COLO668 (cell line): ENCODE data around the gene CCT7.
A peak's percentile ranks its signal among the peaks of the same experiment; 100 is the strongest.

Experiments
- DNase-seq: peaks from one replicate; lab custom pipeline; 2025; ENCODE audit not compliant: unreplicated experiment; lab: John Stamatoyannopoulos, UW

CCT7 gene

GRCh38 chr2:73266061-73266901, 32.2 kb downstream of the CCT7 start:
- DNase-seq: peak; percentile 68

DNA sequence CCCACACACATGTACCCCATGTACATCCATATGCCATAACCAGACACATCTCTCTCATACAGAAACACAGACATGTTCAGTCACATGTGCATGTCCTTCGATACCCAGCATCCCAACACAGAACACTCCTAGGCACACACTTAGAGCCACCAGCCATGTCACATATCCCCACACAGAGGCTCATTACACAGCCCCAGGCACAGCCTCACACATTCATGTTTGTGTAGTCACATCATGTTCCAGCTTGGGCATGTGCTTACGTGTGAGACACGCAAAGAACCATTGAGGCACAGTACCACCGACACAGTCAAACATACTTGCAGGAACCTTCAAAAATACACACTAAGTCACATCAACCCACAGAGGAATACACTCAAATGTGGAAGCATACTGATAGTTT, 32.9 kb downstream of the CCT7 start:
- DNase-seq: no peak

GRCh38 chr2:73268366-73268829, 34.3 kb downstream of the CCT7 start:
- DNase-seq: no peak

- peak; percentile 94 for DNase-seq
These were observed 35.0 kb downstream of the CCT7 start for GRCh38 chr2:73268830-73269685.

DNA sequence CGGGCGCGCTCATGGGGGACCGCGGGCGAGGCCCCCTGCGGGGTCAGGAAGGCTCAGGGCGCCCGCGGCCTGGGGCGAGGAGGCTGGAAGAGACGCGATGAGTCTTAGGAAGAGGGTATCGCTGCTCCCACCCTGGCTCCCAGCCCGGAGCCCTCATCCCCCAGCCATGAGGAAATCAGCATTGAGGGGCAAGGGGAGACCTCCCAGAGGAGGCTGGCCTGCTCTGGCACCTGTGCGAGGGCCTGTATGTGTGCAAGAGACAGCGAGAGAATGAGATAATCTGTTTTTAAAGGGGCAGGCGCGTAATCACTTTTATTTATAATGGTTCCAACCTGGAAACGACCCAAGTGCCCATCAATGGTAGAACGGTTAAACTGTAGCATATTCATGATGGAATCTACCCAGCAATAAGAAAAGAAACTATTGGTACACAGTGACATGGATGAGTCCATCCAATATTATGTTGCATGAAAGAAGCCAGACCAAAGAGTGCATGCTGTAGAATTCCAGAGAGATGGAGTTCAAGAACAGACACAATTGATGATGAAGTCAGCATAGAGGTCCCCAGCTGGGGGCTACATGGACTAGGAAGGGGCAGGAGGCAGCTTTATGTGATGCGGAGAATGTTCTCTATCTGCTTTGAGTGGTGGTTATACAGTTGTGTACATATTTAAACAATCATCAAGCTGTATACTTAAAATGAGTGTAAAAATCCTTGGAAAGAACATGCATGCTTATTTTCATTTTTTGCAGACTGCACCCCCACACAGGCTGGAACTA, 35.8 kb downstream of the CCT7 start:
- peak; percentile 41 for DNase-seq

GRCh38 chr2:73272270-73272669, 38.2 kb downstream of the CCT7 start:
- DNase-seq: no peak

DNA sequence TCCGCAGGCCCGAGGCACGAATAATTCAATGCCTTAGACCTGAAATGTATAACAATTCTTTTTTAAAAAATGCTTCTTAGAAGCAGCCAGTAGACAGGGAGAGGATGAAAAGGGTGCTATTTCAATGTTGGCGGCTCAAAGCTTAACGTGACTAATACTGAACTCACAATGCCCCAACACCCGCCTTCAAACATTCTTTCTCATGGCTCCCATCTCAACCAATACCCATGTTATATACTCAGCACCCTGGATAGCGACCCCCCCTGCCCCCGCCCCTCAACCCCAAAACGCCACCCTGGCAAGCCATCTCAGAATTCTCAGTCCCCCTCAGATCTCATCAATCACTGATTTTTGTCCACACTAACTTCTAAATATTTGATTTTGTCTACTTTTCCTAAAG, 45.7 kb downstream of the CCT7 start:
- no peak for DNase-seq

DNA sequence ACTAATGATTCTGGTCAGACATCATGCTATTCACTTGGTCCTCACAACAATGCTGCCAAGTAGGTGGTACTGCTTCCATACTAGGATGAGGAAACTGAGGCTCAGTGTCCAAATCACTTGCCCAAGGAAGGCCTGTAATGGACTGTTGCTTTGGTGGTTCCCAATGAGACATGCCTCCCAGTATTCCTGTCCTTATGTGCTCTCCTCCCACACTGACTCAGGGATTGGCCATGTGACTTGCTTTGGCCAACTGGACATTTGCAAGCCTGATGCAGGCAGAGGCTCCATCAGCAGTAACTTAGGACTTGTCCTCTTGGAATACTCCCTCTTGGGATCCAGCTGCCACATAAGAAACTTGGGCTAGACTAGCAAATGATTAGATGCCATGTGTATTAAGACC, 47.1 kb downstream of the CCT7 start:
- DNase-seq: no peak

DNA sequence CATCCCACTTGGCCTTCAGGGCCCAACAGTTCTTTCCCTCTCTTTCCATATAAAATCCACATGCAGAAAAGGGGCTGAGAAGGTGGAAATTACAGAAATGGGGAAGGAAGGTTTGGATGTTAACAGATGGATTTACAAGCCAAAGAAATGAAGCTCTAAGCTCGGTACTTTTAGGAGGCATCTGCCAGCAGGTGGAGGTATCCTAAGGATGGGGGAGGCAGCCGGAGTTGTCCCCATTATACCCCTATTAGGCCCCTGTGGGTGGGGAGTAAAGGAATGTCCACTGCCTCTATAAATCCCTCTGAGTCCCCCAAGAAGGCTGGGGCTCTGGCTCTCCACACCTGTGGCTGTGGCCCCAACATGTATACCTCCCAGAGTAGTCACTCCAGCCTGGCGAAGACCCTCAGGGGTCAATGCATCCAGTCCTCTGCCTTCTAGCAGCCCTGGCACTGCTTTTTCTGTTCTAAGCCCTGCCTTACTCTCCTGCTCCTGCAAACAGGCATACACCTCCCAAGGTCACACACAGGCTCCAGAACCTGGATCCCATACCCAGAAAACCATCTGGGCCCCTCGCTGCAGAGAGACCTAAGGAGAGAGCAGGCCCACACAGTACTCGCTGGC, 48.9 kb downstream of the CCT7 start:
- no peak for DNase-seq

GRCh38 chr2:73283545-73284295, 49.6 kb downstream of the CCT7 start:
- peak; percentile 56 for DNase-seq

DNA sequence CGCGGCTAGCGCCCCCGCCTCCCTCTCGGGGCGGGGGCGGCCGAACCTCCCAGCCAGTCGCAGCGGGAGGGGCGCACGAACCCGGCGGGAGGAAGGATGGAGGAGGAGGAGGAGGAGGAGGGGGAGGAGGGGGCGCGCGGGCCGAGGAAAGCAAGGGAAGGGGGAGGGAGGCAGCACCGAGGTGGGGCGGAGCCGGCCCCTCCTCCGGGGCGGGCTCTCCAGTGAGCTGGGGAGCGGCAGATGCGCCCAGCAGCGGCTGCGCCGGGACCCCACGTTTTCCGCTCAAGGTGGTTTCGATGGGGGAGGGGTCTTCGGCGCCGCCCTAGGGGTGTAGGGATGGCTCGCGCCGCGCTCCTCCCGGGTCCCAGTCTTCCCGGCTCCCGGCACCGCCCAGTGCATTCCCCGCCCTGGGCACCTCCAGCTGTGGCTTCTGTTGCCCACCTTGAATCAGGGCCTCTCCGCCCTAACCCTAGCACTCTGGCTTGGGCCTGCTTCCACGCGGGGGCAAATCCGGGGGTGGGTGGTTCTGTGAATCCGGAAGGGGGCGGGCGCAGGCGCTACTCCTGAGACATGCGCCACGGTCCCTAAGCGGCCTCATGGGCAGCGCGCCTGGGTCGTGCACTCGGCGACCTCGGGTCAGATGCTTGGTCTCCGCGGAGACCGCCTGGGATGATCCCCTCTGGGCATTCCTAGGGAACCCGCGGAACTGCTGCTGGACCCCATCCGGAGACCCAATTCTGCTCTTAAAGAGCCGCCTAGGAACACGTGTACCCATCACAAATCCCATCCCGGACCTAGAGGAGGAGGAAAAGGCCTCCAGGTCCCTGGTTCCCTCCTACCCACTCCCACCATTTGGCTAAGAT, 50.4 kb downstream of the CCT7 start, which contains the start of gene FBXO41:
Gene FBXO41, minus strand, starts transcription at position 183 of the 863 bp plus-strand sequence. CDS start 14,848 bp downstream, outside the sequence.
- peak; percentile 70 for DNase-seq

DNA sequence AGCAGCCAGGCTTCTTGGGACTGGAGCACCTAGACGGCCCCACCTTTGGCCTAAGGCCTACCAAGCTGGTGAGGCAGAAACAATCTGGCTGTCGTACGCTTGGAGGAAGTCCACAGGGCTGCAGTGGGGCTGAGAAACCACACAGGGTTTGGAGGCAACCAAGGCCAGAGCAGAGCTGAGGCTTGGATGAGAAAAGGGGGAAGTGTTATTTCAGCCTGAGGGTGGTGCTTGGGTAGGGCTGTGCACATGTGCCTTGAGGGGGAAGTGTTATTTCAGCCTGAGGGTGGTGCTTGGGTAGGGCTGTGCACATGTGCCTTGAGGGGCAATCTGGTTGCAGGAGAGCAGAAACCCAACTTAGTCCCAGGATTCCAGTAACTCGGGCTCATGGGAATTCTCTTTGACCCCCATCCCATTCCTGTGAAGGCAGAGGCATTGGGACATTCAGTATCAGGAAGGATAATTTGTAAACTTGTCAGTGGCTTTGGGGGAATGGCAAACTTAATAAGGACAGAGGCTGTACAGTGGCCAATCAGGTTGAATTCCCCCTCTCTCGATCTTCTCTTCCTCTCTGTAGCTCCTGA, 51.1 kb downstream of the CCT7 start:
- no peak for DNase-seq

GRCh38 chr2:73286134-73286655, 52.1 kb downstream of the CCT7 start:
- DNase-seq: no peak

- DNase-seq: no peak
These were observed 55.2 kb downstream of the CCT7 start for GRCh38 chr2:73289304-73289703.

DNA sequence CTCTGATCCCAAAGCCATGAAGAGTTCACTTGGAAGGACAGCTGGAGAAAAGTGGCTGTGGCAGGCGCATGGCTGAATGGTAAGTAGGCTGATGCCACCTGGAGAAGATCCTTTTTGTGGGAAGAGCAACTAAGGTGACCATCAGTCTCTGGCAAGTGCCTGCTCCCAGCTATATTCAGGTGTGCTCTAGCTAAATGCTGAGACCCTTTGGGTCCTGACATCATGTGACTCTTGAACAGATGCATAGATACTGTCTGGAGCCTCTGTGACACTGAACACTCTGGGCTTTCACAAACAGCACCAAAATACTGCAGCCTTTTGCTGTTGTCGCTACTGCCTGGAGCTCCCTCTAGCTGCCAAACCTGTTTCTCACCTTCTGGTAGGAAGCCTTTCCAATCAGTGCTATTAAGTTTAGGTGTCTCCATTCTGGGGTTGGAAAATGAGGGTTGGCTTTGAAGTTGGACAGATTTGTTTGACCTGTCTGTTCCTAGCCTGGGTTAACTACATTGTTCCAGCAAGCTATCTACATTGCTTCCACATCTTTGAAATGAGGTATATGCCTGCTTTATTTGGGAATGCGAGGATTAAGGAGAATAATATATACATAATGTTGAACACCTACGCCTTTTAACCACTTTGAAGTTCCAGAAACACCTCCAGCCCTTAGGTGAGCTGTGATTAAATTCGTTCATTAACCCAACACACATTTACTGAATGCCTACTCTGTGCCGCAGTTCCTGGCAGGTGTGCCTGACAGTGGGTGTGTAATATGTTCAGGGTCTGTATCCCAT, 56.1 kb downstream of the CCT7 start:
- peak; percentile 59 for DNase-seq

DNA sequence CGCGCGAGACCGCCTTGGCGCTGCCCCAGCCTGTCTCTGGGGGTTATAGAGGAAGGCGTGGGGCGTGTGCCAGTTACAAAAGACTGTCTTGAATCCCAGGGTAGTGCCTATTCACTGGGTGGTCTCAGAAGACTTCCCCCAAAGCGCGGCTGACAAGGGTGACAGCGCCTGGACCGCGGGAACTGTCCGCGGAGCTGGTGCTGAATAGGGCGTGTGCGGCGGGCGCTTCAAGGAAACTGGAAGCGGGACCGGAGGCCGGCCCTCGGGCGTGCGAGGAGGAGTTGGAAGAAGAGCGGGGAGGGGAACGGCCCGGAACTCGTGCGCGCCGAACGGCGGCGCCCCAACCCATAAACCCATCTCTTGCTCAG, 57.0 kb downstream of the CCT7 start:
- DNase-seq: no peak

- peak; percentile 35 for DNase-seq
These were observed 57.6 kb downstream of the CCT7 start for GRCh38 chr2:73291461-73292315.
